IPS-15b (cell line): ENCODE data around the gene SHLD2.
"Not testable (repeated sequence)": the region's sequence is repeated elsewhere in the genome, so short reads cannot be mapped to it uniquely, and the experiment has no call there.

Experiments
- H3K27me3 ChIP-seq: one replicate; pipeline ENCODE4 v1.6.1; 2013; ENCODE audit warnings: low read length; ENCODE audit not compliant: control insufficient read depth, insufficient read depth
- H3K36me3 ChIP-seq: one replicate; pipeline ENCODE4 v1.6.1; 2013; ENCODE audit warnings: low read length; ENCODE audit not compliant: control insufficient read depth, insufficient read depth
- H3K4me1 ChIP-seq: one replicate; pipeline ENCODE4 v1.6.1; 2013; ENCODE audit warnings: mild to moderate bottlenecking, low read length; ENCODE audit not compliant: control insufficient read depth, insufficient read depth
- H3K4me3 ChIP-seq: one replicate; pipeline ENCODE4 v1.5.1; 2013; ENCODE audit warnings: low read depth, low read length
- H3K9ac ChIP-seq: one replicate; pipeline ENCODE4 v1.6.1; 2013; ENCODE audit warnings: low read depth, mild to moderate bottlenecking, low read length
- H3K9me3 ChIP-seq: one replicate; pipeline ENCODE4 v1.6.1; 2013; ENCODE audit warnings: mild to moderate bottlenecking, low read length; ENCODE audit not compliant: control insufficient read depth, insufficient read depth

Gene SHLD2

DNA sequence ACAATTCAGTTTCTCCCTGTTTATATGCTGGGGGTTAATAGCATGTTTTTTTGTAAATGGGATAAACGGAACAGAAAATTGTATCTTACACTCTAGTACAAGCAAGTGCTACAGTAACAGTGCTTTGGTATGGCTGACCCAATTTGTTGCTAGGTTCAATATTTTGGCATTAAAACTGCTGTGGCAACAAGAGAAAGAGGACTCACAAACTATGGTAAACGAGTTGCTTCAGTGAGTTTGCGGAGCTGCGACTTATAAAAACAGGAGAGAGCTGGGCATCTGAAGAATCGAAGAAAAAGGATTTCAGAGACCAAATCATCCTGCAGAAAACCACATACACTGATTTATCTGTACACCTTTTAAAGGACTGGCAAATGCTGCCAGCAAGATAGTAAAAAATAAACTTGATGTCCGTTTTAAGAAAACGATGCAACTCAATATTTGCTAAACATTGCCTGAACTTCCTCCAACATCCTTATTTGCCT lies 2.6 kb upstream of the SHLD2 start:
- H3K27me3 ChIP-seq, result no peaks in the 10 kb centered on the region
- peaks cover 18% of the 10 kb centered on the region for H3K4me1 ChIP-seq
- peaks cover 2% of the 10 kb centered on the region for H3K36me3 ChIP-seq
- H3K9me3 ChIP-seq, result no peaks in the 10 kb centered on the region
- peak overlapping the region; percentile 89 for H3K4me3 ChIP-seq
- peak overlapping the region; percentile 42 for H3K9ac ChIP-seq

DNA sequence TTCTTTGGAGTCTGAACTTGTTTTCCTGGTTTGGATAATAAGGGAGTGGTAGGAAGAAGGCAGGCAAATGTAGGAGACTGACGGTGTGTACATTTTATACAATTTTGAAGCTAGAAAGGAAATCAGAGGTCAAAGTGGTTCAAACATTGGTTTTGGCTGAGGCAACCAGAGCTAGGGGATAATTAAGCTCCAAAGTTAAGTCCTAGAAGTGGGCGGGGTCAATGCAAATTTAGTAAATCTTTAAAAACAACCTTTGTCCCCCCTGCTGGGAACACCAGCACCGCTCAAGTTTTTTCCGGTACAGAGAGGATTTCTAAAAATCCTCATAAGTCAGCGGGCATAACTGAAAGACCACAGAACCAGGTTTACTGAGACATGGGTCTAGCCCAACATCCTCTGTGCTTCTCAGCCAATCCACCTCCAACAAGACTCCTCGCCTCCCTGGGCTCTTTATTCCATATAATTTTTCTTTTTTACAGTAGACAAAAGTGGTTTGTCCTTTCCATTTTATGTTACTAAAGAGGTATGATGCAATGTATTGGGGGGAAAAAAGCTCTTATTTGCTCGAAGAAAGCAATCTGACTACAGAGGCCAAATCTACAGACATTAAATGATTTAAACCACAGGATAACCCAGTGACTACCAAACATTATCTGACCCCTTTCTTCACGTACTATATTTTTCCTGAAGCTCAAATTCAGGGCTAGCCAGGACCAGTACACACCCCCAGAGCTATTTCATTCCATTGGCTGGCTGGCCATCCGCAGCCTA lies 2.0 kb upstream of the SHLD2 start:
- peak overlapping the region; percentile 42 for H3K9ac ChIP-seq
- H3K36me3 ChIP-seq, result peaks cover 2% of the 10 kb centered on the region
- no peaks in the 10 kb centered on the region for H3K27me3 ChIP-seq
- H3K4me3 ChIP-seq, result peak overlapping the region; percentile 89
- peaks cover 18% of the 10 kb centered on the region for H3K4me1 ChIP-seq
- H3K9me3 ChIP-seq, result no peaks in the 10 kb centered on the region

DNA sequence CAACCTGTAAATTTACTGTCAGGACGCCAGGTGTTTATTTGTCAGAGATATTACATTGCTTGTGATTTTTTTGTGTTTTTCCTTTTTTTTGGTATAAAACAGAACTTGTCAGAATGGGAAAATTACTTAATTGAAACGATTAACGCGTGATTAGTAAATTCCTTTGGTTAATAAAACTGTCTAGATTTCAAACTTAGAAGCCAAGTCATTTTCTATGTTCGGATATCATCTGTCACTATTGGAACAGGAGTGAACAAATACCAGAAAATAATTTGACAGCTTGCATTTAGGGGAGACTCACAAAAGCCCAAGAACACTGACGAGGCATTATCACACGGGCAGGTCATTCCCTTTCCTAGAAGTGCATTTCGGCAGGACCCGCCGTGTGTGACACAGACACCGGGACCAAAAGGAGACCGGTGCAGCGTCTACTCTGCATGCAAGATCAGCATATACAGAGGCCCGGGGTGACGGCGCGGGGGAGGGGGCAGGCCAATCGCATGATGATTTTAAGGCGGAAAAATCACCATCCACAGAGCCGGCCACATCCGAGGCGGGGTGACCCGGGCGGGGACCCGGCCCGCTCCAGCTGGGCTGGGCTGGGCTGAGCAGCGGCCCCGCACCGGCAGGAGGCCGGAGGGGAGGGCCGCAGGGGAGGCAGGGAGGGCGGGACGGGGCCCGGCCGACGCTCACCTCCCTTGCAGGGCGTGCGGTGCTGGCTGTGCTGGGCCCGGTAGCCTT lies 1.2 kb upstream of the SHLD2 start:
- H3K9ac ChIP-seq, result peak overlapping the region; percentile 65
- H3K36me3 ChIP-seq, result peaks cover 2% of the 10 kb centered on the region
- peak overlapping the region; percentile 89 for H3K4me3 ChIP-seq
- no peaks in the 10 kb centered on the region for H3K9me3 ChIP-seq
- H3K4me1 ChIP-seq, result peaks cover 18% of the 10 kb centered on the region
- H3K27me3 ChIP-seq, result no peaks in the 10 kb centered on the region

DNA sequence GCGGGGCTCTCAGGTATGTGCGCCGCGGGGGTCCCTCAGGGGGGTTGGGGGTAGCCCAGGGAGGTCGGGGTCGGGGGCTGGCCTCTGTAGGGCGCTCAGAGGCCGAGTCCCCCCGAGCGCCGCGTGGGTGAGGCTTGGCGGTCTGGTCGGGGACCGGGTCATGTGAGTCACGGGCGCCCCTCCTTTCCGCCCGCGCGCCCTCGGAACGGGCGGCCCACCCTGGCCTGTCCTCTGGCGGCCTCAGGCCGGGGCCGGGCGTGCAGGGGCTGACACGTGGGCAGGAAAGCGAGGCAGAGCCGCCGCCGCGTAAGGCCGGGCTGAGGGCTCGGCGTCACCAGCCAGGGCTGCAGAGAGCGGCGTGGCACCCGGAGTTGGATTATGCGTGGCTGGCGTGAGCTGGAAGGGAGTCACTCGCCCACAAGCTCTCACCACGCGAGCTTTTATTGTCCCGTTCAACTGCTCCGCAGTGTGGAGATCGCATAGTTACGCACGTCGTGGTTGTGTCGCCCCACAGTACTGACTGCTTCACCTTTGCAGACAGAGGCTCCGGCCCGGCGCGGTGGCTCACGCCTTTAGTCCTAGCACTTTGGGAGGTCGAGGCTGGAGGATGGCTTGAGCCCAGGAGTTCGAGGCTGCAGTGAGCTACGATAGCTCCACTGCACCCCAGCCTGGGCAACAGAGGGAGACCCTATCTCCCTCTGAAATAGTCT lies 385 bp downstream of the SHLD2 start:
- Histone ChIP-seq H3K36me3 (peaks cover 2% of the 10 kb centered on the region), H3K27me3 (no peaks in the 10 kb centered on the region), H3K4me1 (peaks cover 17% of the 10 kb centered on the region), H3K4me3 (peak overlapping the region; percentile 73), H3K9me3 (no peaks in the 10 kb centered on the region), H3K9ac (peak overlapping the region; percentile 79)

DNA sequence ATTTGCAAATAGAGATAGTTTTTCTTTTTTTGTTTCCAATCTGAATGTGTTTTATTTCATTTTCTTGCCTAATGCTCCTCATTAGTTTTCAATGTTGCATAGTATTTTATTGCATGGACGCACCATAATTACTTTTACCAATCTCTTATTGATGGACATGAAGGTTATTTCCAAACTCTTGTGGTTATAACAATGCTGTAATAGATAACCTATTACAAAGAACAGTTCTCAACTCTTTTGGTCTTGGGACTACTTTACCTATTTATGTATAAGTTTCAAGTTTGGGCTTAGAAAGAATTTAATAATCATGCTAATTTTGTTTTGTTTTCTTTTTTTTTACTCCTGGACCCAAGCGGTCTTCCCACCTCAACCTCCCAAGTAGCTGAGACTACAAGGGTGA lies 7.0 kb downstream of the SHLD2 start:
- no peak overlapping the region for H3K4me3 ChIP-seq
- H3K4me1 ChIP-seq, result no peaks in the 10 kb centered on the region
- no peaks in the 10 kb centered on the region for H3K36me3 ChIP-seq
- H3K9ac ChIP-seq, result no peak overlapping the region
- no peaks in the 10 kb centered on the region for H3K9me3 ChIP-seq
- no peaks in the 10 kb centered on the region for H3K27me3 ChIP-seq

DNA sequence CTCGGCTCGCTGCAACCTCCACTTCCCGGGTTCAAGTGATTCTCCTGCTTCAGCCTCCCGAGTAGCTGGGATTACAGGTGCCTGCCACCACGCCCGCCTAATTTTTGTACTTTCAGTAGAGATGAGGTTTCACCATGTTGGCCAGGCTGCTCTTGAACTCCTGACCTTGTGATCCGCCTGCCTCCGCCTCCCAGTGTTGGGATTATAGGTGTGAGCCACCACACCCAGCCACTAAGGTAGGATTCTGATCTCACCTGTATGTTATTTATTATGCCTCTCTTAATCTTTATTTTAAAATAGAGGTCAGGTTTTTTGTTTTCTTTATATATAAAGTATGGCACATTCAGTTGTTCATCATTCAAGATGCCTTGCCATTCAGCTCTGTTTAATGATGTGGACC lies 9.7 kb downstream of the SHLD2 start:
- H3K4me3 ChIP-seq, H3K9ac ChIP-seq, H3K9me3 ChIP-seq, H3K27me3 ChIP-seq, H3K36me3 ChIP-seq, H3K4me1 ChIP-seq: not testable (repeated sequence)

DNA sequence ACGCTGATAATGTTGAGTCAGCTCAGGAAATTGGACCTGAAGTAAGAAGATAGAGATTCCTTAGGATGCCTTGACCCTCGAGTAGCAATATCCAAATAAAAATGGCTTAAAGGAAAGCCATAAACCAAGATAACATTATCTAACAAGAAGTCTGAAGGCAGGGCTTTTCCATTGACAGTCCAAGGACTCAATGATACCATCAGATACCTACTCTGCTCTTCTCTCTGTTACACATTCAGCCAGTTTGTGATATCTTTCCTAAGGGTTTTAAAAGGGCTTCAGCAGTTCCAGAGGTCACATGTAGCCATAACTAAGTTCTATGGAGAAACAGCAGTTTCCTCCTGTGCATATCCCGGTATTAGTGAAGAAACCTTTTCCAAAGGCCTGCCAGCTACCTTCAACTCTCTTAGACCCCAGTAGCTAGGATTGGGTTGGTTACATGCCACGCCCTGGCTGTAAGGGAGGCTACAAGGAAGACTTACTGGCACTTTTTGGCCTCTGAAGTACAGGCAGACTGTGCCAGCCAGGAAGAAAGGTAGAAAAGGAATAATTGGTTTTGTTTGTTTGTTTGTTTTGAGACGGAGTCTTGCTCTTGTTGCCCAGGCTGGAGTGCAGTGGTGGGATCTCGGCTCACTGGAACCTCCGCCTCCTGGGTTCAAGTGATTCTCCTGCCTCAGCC lies 10.6 kb downstream of the SHLD2 start:
- H3K9me3 ChIP-seq, result no peaks in the 10 kb centered on the region
- H3K36me3 ChIP-seq, result peaks cover 4% of the 10 kb centered on the region
- H3K4me1 ChIP-seq, result no peaks in the 10 kb centered on the region
- no peaks in the 10 kb centered on the region for H3K27me3 ChIP-seq
- H3K4me3 ChIP-seq, result no peak overlapping the region
- H3K9ac ChIP-seq, result no peak overlapping the region

DNA sequence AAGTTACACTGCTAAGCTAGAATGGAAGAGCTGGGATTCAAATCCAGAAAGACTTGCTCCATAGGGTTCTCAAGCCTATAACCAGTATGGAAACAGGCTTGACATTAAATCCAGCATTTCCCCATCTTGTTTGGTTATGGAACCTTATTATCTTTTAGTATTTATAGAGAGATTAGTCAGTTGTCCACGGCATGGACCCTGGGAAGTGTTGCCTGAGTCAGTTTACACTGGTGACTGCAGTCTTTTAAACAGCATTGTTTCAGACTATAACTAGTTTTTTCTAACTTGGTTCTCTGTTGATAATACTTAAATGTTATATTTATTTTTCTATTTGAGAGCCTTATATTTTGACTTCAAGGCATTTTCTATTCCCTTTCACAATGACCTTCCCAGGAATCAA lies 23.1 kb downstream of the SHLD2 start:
- not testable (repeated sequence) for H3K4me1 ChIP-seq, H3K36me3 ChIP-seq, H3K27me3 ChIP-seq, H3K9me3 ChIP-seq, H3K4me3 ChIP-seq, H3K9ac ChIP-seq

DNA sequence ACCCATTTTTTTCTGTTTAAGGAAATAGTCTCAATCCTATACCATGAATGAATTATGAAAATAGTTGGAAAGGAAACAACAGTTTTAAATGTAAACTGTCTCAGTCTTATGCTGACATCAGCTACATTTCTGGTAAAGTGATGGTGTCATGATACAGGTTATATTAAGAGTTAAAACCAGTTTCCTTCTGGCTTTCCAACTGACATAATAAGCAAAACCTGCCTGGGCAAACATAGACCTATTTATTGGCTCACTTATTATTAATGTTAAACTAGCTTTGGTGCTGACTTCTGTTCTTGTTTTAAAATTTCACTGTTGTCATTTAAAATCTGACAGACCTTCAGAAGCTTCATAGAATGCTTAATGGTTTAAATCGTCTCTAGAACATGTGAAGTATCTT lies 24.0 kb downstream of the SHLD2 start:
- H3K9ac ChIP-seq, H3K36me3 ChIP-seq, H3K4me3 ChIP-seq, H3K27me3 ChIP-seq, H3K4me1 ChIP-seq, H3K9me3 ChIP-seq: not testable (repeated sequence)

DNA sequence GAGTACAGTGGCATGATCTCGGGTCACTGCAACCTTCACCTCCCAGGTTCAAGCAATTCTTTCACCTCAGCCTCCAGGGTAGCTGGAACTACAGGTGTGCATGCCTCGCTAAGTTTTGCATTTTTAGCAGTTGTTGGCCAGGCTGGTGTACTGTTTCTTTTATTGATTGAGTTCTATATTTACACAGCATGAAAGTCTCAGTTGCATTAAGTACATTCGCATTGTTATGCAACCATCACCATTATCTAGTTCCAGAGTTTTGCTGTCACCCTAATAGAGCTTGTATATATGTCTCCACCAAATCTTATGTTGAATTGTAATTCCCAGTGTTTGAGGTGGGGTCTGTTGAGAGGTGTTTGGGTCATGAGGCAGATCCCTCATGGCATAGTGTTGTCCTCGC lies 28.3 kb downstream of the SHLD2 start:
- H3K36me3 ChIP-seq, H3K4me1 ChIP-seq, H3K9me3 ChIP-seq, H3K9ac ChIP-seq, H3K27me3 ChIP-seq, H3K4me3 ChIP-seq: not testable (repeated sequence)

DNA sequence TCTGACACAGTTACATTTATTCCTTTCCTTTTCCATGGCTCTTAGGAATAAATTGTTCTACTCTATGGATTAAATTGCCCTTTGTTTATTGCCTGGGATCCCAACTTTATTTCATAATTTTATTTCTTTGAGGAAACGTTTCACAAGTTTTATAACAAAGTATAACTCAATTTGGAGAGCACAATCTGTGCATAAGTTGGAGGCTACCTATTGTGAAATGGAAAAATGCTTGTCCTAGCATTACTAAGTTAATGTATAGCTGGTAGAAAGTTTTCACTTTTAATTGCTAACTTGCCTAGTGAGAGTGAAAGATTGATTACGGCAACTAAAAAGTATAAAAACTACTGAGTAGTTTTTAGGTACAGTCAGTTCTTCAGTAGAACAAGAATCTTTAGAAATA lies 32.0 kb downstream of the SHLD2 start:
- H3K36me3 ChIP-seq, H3K27me3 ChIP-seq, H3K4me3 ChIP-seq, H3K9me3 ChIP-seq, H3K4me1 ChIP-seq, H3K9ac ChIP-seq: not testable (repeated sequence)
